HFF-Myc (cell line): Measurements from ENCODE around the gene RNU1-4.
"Not testable (repeated sequence)": the region's sequence is repeated elsewhere in the genome, so short reads cannot be mapped to it uniquely, and the experiment has no call there.

ENCODE experiments used
- DNase-seq: peaks from one replicate; pipeline ENCODE4 v3.0.0-alpha.2; 2011; ENCODE audit warnings: low read depth; ENCODE audit errors: extremely low read depth
- H3K4me3 ChIP-seq: replicated peaks from 2 replicates; pipeline ENCODE4 v1.5.1; 2011; ENCODE audit warnings: low read depth, mild to moderate bottlenecking, control low read depth, low read length

Gene RNU1-4

GRCh38 chr1:16764248-16764819 is 24.0 kb downstream of the RNU1-4 start:
- DNase-seq: not testable (repeated sequence)

GRCh38 chr1:16764820-16765655 is 24.7 kb downstream of the RNU1-4 start:
- DNase-seq: not testable (repeated sequence)

More at GRCh38 chr1:16764248-16764819, 24.0 kb downstream of the RNU1-4 start:
- not testable (repeated sequence) for H3K4me3 ChIP-seq

GRCh38 chr1:16765731-16766605 is 25.7 kb downstream of the RNU1-4 start:
- DNase-seq: not testable (repeated sequence)

More at GRCh38 chr1:16764820-16765655, 24.7 kb downstream of the RNU1-4 start:
- not testable (repeated sequence) for H3K4me3 ChIP-seq

GRCh38 chr1:16766689-16767256 is 26.5 kb downstream of the RNU1-4 start:
- DNase-seq, H3K4me3 ChIP-seq: not testable (repeated sequence)

More at GRCh38 chr1:16765731-16766605, 25.7 kb downstream of the RNU1-4 start:
- not testable (repeated sequence) for H3K4me3 ChIP-seq

GRCh38 chr1:16770139-16770759 is 29.9 kb downstream of the RNU1-4 start:
- peak; percentile 60 for DNase-seq
- H3K4me3 ChIP-seq: not testable (repeated sequence)

GRCh38 chr1:16770896-16771446 is 30.7 kb downstream of the RNU1-4 start:
- not testable (repeated sequence) for DNase-seq, H3K4me3 ChIP-seq

GRCh38 chr1:16772275-16773204 is 32.2 kb downstream of the RNU1-4 start:
- DNase-seq, H3K4me3 ChIP-seq: not testable (repeated sequence)

- DNase-seq, H3K4me3 ChIP-seq: not testable (repeated sequence)
These were observed 32.9 kb downstream of the RNU1-4 start for GRCh38 chr1:16773205-16773596.

- not testable (repeated sequence) for DNase-seq, H3K4me3 ChIP-seq
These were observed 33.4 kb downstream of the RNU1-4 start for GRCh38 chr1:16773723-16774122.

GRCh38 chr1:16774773-16775172 is 34.5 kb downstream of the RNU1-4 start:
- not testable (repeated sequence) for H3K4me3 ChIP-seq, DNase-seq

- not testable (repeated sequence) for DNase-seq, H3K4me3 ChIP-seq
These were observed 35.0 kb downstream of the RNU1-4 start for GRCh38 chr1:16775290-16775689.

GRCh38 chr1:16776248-16776647 is 35.9 kb downstream of the RNU1-4 start:
- not testable (repeated sequence) for H3K4me3 ChIP-seq, DNase-seq

GRCh38 chr1:16776835-16777234 is 36.5 kb downstream of the RNU1-4 start:
- not testable (repeated sequence) for DNase-seq

GRCh38 chr1:16777821-16778220 is 37.5 kb downstream of the RNU1-4 start:
- DNase-seq, H3K4me3 ChIP-seq: not testable (repeated sequence)

More at GRCh38 chr1:16776835-16777234, 36.5 kb downstream of the RNU1-4 start:
- not testable (repeated sequence) for H3K4me3 ChIP-seq

GRCh38 chr1:16779525-16779924 is 39.2 kb downstream of the RNU1-4 start:
- DNase-seq, H3K4me3 ChIP-seq: not testable (repeated sequence)

- not testable (repeated sequence) for DNase-seq, H3K4me3 ChIP-seq
These were observed 40.7 kb downstream of the RNU1-4 start for GRCh38 chr1:16781033-16781432.
